ENCODE data around the gene JADE3.

DNA sequence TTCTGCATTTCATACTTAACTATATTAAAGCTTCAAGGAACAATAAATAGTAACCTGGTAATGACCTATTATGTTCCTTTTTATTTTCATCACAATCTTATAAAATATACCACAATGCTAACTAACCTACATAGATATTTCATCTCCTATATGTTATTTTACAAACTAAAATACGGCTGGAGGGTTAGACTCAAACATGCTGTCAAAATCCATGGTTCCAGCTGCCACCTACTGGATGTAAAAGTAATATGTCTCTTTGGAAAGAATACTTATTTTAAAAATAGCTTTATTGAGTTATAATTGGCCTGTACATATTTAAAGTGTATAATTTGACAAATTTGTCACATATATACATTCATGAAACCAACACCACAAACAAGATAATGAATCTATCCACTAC lies 181.0 kb downstream of the JADE3 start:
- TF ChIP-seq, protein P1, sequence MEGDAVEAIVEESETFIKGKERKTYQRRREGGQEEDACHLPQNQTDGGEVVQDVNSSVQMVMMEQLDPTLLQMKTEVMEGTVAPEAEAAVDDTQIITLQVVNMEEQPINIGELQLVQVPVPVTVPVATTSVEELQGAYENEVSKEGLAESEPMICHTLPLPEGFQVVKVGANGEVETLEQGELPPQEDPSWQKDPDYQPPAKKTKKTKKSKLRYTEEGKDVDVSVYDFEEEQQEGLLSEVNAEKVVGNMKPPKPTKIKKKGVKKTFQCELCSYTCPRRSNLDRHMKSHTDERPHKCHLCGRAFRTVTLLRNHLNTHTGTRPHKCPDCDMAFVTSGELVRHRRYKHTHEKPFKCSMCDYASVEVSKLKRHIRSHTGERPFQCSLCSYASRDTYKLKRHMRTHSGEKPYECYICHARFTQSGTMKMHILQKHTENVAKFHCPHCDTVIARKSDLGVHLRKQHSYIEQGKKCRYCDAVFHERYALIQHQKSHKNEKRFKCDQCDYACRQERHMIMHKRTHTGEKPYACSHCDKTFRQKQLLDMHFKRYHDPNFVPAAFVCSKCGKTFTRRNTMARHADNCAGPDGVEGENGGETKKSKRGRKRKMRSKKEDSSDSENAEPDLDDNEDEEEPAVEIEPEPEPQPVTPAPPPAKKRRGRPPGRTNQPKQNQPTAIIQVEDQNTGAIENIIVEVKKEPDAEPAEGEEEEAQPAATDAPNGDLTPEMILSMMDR (IDR thresholded peaks at IDR 0.05 in 4 of 5, conservative IDR thresholded peaks at IDR 0.05 in 1 of 5): peak in 3 of 5 experiments; percentile 15 to 33 (median 25)
- no peak for TF ChIP-seq POLR2A (IDR thresholded peaks at IDR 0.05)
